Endothelial cell of umbilical vein (primary cell): ENCODE data around the gene ENTPD3. TPM values are rescaled to one million over a fixed set of nuclear protein-coding genes. Genes with fewer than 3 reads are reported as not detected.

Experiments
- BruUV-seq: library from RNA; stranded (reverse); fragments of 400-500 nt; replicated peaks from 2 replicates; lab custom pipeline; 2021; lab: Mats Ljungman, UMichigan
- CTCF ChIA-PET: fragments of 300-600, 350-600 bp; sonication (Branson Sonifier 250); formaldehyde crosslinking; loops from one replicate; lab custom pipeline; 2021; ENCODE audit warnings: antibody characterized with exemption, inconsistent platforms; lab: Charles Lee
- POLR2A ChIA-PET: fragments of 300-600, 350-600 bp; sonication (Branson Sonifier 250); formaldehyde crosslinking; loops from one replicate; lab custom pipeline; 2021; ENCODE audit warnings: antibody characterized with exemption, inconsistent platforms; lab: Charles Lee
- DNase-seq: peaks from one replicate; pipeline ENCODE4 v3.0.0-alpha.2; 2011; ENCODE audit warnings: low read depth, low spot score
- FAIRE-seq: peaks from 2 replicates; lab custom pipeline; 2011; peaks lifted over from hg19 to GRCh38; lab: Jason Lieb, UNC
- H2AFZ ChIP-seq: 2 replicates; pipeline ENCODE4 v1.6.0; 2012; ENCODE audit warnings: low read depth, low read length, control low read depth, inconsistent platforms
- H3K27ac ChIP-seq: 2 replicates; pipeline ENCODE4 v1.5.1; 2011; ENCODE audit warnings: low read depth, mild to moderate bottlenecking, control low read depth, low read length, moderate library complexity; ENCODE audit not compliant: insufficient read depth
- H3K27me3 ChIP-seq, 2 experiments: 2 replicates each; pipeline versions ENCODE4 v1.6.0 to v1.6.1; 2011; ENCODE audit warnings: low read length in 2 of 2, mixed read lengths in 1 of 2; ENCODE audit not compliant: control insufficient read depth in 2 of 2, insufficient read depth in 2 of 2
- H3K36me3 ChIP-seq, 2 experiments: 2 replicates in 1 of 2; 3 replicates in 1 of 2; pipeline ENCODE4 v1.5.1; 2011; ENCODE audit warnings: low read length in 2 of 2, mild to moderate bottlenecking in 1 of 2, moderate library complexity in 1 of 2; ENCODE audit not compliant: control insufficient read depth in 2 of 2, insufficient read depth in 2 of 2; ENCODE audit errors: extremely low read depth in 1 of 2
- H3K4me1 ChIP-seq: 3 replicates; pipeline ENCODE4 v1.5.1; 2011; ENCODE audit warnings: mild to moderate bottlenecking, low read length; ENCODE audit not compliant: control insufficient read depth, insufficient read depth; ENCODE audit errors: extremely low read depth
- H3K4me2 ChIP-seq: 2 replicates; pipeline ENCODE4 v1.6.1; 2011; ENCODE audit warnings: low read length, control low read depth, mixed read lengths; ENCODE audit not compliant: insufficient read depth
- H3K4me3 ChIP-seq, 3 experiments: fragments of 200-600 bp in 1 of 3; sonication (generic), shearing (Covaris generic) in 1 of 3; replicated peaks in 1 of 3; 2 replicates each; pipeline ENCODE4 v1.5.1; 2011 to 2016; ENCODE audit warnings: control low read depth in 3 of 3, low read length in 3 of 3, mild to moderate bottlenecking in 2 of 3, inconsistent platforms in 1 of 3, low read depth in 1 of 3, moderate library complexity in 1 of 3; ENCODE audit not compliant: insufficient read depth in 1 of 3
- H3K79me2 ChIP-seq: 2 replicates; pipeline ENCODE4 v1.6.0; 2012; ENCODE audit warnings: low read length, inconsistent platforms; ENCODE audit not compliant: control insufficient read depth, insufficient read depth
- H3K9ac ChIP-seq: replicated peaks from 2 replicates; pipeline ENCODE3; 2011; ENCODE audit warnings: low read length, control low read depth; ENCODE audit not compliant: insufficient read depth; ENCODE audit errors: extremely low read depth
- H3K9me1 ChIP-seq: replicated peaks from 3 replicates; pipeline ENCODE4 v1.6.0; 2011; ENCODE audit warnings: mild to moderate bottlenecking, low read length; ENCODE audit not compliant: control insufficient read depth, insufficient read depth; ENCODE audit errors: extremely low read depth
- H3K9me3 ChIP-seq: replicated peaks from 2 replicates; pipeline ENCODE4 v1.5.1; 2012; ENCODE audit warnings: low read length, inconsistent platforms; ENCODE audit not compliant: control insufficient read depth, insufficient read depth
- H4K20me1 ChIP-seq: replicated peaks from 2 replicates; pipeline ENCODE3; 2011; ENCODE audit warnings: mild to moderate bottlenecking, low read length; ENCODE audit not compliant: control insufficient read depth, insufficient read depth; ENCODE audit errors: extremely low read depth
- EZH2 ChIP-seq: IDR thresholded peaks from 2 replicates; pipeline ENCODE4 v1.6.1; 2012; ENCODE audit warnings: borderline replicate concordance, low read depth, mild to moderate bottlenecking, moderate library complexity, low read length, inconsistent platforms; ENCODE audit not compliant: severe bottlenecking
- FOS ChIP-seq: IDR thresholded peaks from 2 replicates; pipeline ENCODE4 v1.6.1; 2011; ENCODE audit warnings: mild to moderate bottlenecking, low read length, moderate library complexity, borderline replicate concordance; ENCODE audit not compliant: insufficient read depth
- GATA2 ChIP-seq: IDR thresholded peaks from 2 replicates; pipeline ENCODE4 v1.7.0; 2011; ENCODE audit warnings: low read depth, mild to moderate bottlenecking, moderate library complexity, mixed read lengths, low read length; ENCODE audit not compliant: insufficient read length, insufficient read depth
- JUN ChIP-seq: IDR thresholded peaks from 2 replicates; pipeline ENCODE4 v1.6.1; 2011; ENCODE audit warnings: borderline replicate concordance, low read depth; ENCODE audit not compliant: insufficient read length, insufficient read depth
- MYC ChIP-seq: IDR thresholded peaks from one replicate; pipeline ENCODE4 v1.6.1; 2011; ENCODE audit warnings: mild to moderate bottlenecking, low read depth, low read length
- POLR2A ChIP-seq: IDR thresholded peaks from 2 replicates; pipeline ENCODE4 v1.6.1; 2012; ENCODE audit warnings: low read depth, mild to moderate bottlenecking, control low read depth, low read length
- POLR2AphosphoS5 ChIP-seq: IDR thresholded peaks from 2 replicates; pipeline ENCODE4 v1.6.1; 2012; ENCODE audit warnings: low read depth, mild to moderate bottlenecking, control low read depth, low read length, moderate library complexity; ENCODE audit not compliant: insufficient read depth
- dilution Hi-C: fragments of 300-500 bp; cut with MboI; formaldehyde crosslinking; loops from one replicate; pipeline ENCODE4 v1.15.0; 2019; ENCODE audit warnings: low sequenced_read_pairs; ENCODE audit not compliant: extremely low pct_ligation_motif_present
- intact Hi-C: fragments of 100-400 bp; cut with micrococcal nuclease; formaldehyde crosslinking; loops from one replicate; pipeline ENCODE4 v1.10.0; 2022
- polyA plus RNA-seq, 4 experiments: library from polyadenylated mRNA; depleted of rRNA in 3 of 4; stranded (reverse) in 3 of 4; unstranded in 1 of 4; fragments of >200 nt; gene quantifications; 2 replicates each; pipeline versions ENCODE4 v1.2.1 to v1.2.3, GENCODE V29; 2011 to 2012; ENCODE audit warnings: missing spikeins in 1 of 4
- total RNA-seq: library from RNA; stranded (reverse); gene quantifications from 2 replicates; pipeline ENCODE4 v1.2.3, GENCODE V29; 2021
- TF ChIP-seq, protein P1 (sequence below), 2 donors: IDR thresholded peaks; 1 replicate in 1 of 2; 2 replicates in 1 of 2; pipeline ENCODE4 v1.5.1; 2011; ENCODE audit warnings: low read length in 2 of 2, mild to moderate bottlenecking in 2 of 2, moderate library complexity in 2 of 2, control low read depth in 1 of 2, inconsistent platforms in 1 of 2, low read depth in 1 of 2; ENCODE audit not compliant: insufficient read depth in 1 of 2; ENCODE audit errors: extremely low read depth in 1 of 2
- TF ChIP-seq, protein P2 (sequence below): IDR thresholded peaks from 2 replicates; pipeline ENCODE4 v1.6.1; 2011; ENCODE audit not compliant: insufficient read depth, insufficient read length

Gene ENTPD3
- total and polyA plus RNA-seq, 2 donors (not counting 3 experiments of a cell fraction or from before 2014, with no cell fraction given) = not detected

DNA sequence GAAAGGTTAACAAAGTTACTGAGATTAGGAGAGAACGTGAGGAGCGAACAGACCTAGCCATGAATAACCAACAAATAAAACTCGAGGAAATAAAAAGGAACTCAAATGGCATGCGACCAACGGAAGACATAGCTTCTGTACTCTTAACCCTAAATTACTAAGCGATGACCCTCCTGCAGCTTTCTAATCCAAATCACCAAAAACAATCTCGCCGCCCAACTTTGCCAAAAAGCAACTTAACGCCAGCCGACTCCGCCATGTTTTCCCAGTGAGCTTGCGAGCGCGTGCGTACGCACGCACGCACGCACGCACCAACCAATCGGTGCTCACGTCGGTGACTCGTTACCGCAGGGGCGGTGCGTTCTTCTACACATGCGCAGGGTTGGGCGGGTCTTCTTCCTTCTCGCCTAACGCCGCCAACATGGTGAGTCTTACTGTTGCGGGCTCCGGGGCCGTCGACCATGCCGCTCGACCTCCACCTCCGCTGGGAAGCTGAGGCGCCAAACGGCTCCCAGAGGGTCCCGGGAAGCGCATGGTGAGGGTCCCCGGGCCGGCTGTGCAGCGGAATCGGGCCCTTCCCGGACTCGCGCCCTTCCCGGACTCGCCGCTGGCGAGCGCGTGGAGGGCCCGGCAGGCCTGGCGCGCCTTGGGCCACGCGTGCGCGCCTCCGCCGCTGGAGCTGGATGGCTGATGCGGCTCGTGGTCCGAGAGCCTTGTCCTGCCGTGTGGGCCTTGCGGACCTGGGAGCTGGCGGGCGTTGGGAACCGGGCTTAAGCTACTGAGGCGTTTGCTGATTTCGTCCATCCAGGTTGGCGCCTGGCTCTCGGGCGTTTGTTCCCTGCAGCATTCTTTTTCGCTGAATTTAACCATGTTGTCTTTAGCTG is 70.2 kb downstream of the ENTPD3 start, which contains the start of gene RPL14:
TSS of gene RPL14 (plus strand) at position 400 of the 884 bp plus-strand sequence. CDS start at position 533, 133 bp downstream.
- Histone ChIP-seq H3K4me3 (peak within 1 kb of the TSS; percentile 64 to 92 (median 77)), H3K4me1 (peaks cover 15% of the 10 kb centered on the region), H3K36me3 (peaks cover 4 to 13% of the 10 kb centered on the region in 2 experiments), H3K4me2 (peak within 1 kb of the TSS; percentile 97), H4K20me1 (peaks cover 4% of the 10 kb centered on the region), H3K27ac (peak within 1 kb of the TSS; percentile 78), H3K9me3 (no peaks in the 10 kb centered on the region), H3K9me1 (no peaks in the 10 kb centered on the region), H3K27me3 (no peaks in the 10 kb centered on the region), H3K9ac (peak within 1 kb of the TSS; percentile 94), H3K79me2 (peaks cover 28% of the 10 kb centered on the region), H2AFZ (peak within 1 kb of the TSS; percentile 69)
- dilution Hi-C loops = no loop called here
- ChIA-PET CTCF (interaction anchor here (1.0 to 1.2 kb wide), 3 partner anchors 48 to 123 kb away, joined by 4 to 7 read pairs (median 5); partner anchors contain the start of gene ZNF620), POLR2A (interaction anchor here (0.5 to 1.9 kb wide), 5 partner anchors 20 to 1041 kb away, joined by 3 to 19 read pairs (median 8); partner anchors contain the start of genes ZNF619, ZNF620 and ZNF621)
- DNase-seq (peak; percentile 97), FAIRE-seq (peak; percentile 75)
- TF ChIP-seq GATA2 (no peak), POLR2A (peak; percentile 98), JUN (no peak), MYC (peak; percentile 87), POLR2AphosphoS5 (peak; percentile 98), FOS (no peak), EZH2 (no peak)
- TF ChIP-seq, protein P1, sequence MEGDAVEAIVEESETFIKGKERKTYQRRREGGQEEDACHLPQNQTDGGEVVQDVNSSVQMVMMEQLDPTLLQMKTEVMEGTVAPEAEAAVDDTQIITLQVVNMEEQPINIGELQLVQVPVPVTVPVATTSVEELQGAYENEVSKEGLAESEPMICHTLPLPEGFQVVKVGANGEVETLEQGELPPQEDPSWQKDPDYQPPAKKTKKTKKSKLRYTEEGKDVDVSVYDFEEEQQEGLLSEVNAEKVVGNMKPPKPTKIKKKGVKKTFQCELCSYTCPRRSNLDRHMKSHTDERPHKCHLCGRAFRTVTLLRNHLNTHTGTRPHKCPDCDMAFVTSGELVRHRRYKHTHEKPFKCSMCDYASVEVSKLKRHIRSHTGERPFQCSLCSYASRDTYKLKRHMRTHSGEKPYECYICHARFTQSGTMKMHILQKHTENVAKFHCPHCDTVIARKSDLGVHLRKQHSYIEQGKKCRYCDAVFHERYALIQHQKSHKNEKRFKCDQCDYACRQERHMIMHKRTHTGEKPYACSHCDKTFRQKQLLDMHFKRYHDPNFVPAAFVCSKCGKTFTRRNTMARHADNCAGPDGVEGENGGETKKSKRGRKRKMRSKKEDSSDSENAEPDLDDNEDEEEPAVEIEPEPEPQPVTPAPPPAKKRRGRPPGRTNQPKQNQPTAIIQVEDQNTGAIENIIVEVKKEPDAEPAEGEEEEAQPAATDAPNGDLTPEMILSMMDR (IDR thresholded peaks at IDR 0.05; ENCODE audit: extremely low read depth in 1 of 2, insufficient read depth in 1 of 2, low read depth in 1 of 2, low read length in 2 of 2) = no peak
- TF ChIP-seq, protein P2, sequence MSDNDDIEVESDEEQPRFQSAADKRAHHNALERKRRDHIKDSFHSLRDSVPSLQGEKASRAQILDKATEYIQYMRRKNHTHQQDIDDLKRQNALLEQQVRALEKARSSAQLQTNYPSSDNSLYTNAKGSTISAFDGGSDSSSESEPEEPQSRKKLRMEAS = peak; percentile 48
- intact Hi-C loops = loop anchor here (1.0 to 10.0 kb wide), 5 partner anchors 47 to 1506 kb away; partner anchors contain the start of genes SLC25A38, ULK4 and ZNF621
- BruUV-seq = TSS peak; percentile 46
